ENCODE data around the gene A1CF.
"Not testable (repeated sequence)": the region's sequence is repeated elsewhere in the genome, so short reads cannot be mapped to it uniquely, and the experiment has no call there.

A1CF gene

DNA sequence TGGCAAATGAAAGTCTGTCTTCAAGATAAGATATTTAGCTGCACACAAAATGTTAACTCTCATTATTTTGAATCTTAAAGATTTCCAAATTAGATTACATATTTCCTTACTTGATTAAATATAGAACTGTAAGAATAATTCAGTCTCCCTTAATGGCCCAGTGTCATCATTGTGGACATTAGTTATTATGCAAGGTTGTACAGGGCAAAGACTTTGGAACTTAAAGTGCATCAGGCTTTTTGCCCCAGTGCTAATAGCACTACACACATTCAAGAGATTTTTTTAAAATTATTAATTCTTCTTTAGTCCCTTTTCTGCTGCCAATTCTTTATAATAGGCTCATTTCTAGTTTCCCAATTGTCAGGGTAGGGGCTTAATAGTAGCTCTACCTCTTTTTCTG, 103.4 kb downstream of the A1CF start:
- DNase-seq: not testable (repeated sequence)

- not testable (repeated sequence) for DNase-seq
Measured at GRCh38 chr10:50780036-50780435, 105.4 kb downstream of the A1CF start.

DNA sequence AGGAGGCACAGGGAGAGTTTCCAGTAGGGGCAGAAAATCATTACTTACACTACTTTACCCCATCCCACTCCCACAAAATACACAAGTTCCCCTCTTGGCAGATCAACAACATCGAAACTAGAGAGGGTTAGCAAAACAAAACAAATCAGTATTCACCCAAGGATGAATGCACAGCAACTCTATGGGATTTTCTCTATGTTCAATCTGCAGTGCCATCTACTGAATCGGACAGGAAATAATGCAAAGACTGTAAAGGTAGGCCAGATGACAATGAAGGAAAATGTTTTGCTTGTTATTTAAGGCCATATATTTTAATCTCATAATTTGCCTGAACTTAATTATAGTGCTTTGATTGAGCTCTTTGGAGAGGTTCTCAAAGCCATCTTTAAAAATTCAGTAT, 110.6 kb downstream of the A1CF start:
- DNase-seq: not testable (repeated sequence)

- not testable (repeated sequence) for DNase-seq
Measured at GRCh38 chr10:50772042-50772441, 113.4 kb downstream of the A1CF start.

DNA sequence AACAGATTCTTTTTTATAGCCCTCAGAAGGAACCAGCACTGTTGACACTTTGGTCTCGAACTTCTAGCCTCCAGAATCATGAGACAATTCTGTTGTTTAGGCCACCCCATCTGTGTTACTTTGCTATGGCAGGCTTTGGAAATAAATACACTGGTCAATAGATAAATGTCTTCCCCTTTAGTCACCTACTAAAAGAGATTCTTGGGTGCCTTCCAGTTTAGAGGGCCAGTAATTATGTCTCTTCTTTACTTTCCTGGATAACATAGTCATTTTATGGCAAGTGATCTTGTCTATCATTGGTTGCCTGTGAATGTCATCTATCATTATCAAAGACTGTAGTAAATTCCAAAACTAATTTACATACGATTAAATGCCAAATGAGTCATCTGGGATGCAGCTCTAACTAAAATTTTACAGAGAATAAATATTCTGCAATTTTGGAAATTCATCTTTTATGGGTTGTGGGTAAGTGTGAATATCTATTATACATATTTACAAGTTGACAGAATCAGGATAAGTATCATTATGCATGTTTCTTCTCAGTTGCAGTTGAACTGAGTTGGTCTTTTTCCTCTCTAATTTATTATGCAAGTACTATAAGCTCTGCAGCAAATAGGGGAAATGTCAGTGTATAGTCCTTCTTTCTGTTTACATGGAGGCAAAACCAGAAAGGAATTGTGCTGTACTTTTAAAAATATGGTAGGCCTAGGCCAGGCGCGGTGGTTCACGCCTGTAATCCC, 118.5 kb downstream of the A1CF start:
- DNase-seq: not testable (repeated sequence)

Measured in NCI-H526 (cell line).